ENCODE results near the gene ZNF410. TPM values are rescaled to one million over a fixed set of nuclear protein-coding genes. Genes with fewer than 3 reads are reported as not detected.
"Not testable (repeated sequence)": the region's sequence is repeated elsewhere in the genome, so short reads cannot be mapped to it uniquely, and the experiment has no call there.

Gene ZNF410
- total and polyA plus RNA-seq, 4 experiments from 2014 or later, result 46.2 to 70.9 (median 53.2) TPM

GRCh38 chr14:73869754-73870153 lies 16.9 kb upstream of the ZNF410 start:
- H3K27me3 ChIP-seq (ENCODE audit: insufficient read depth, low read length); H3K4me1 ChIP-seq (ENCODE audit: insufficient read depth, low read length); H3K27me3 Mint-ChIP-seq; H3K9me3 ChIP-seq (ENCODE audit: control insufficient read depth in 1 of 2, low read length in 2 of 2); intact Hi-C loops (cut with micrococcal nuclease); DNase-seq; H3K27ac ChIP-seq (ENCODE audit: low read depth, low read length); H3K27ac Mint-ChIP-seq; H3K36me3 ChIP-seq (ENCODE audit: insufficient read depth, low read length); H3K4me1 Mint-ChIP-seq; H3K9me3 Mint-ChIP-seq; H3K36me3 Mint-ChIP-seq; H3K4me3 Mint-ChIP-seq; H3K4me3 ChIP-seq (ENCODE audit: low read length in 2 of 2); POLR2A ChIA-PET (ENCODE audit: partially characterized antibody): not testable (repeated sequence)
- CTCF ChIA-PET (ENCODE audit: partially characterized antibody), result interaction anchor here (0.7 to 1.3 kb wide), 3 partner anchors 9 to 142 kb away, joined by 3 to 4 read pairs (median 3); no protein-coding TSS in a partner anchor

- H3K27me3 Mint-ChIP-seq, result no peaks in the 10 kb centered on the region
- Histone ChIP-seq H3K27me3 (ENCODE audit: insufficient read depth, low read length) (no peaks in the 10 kb centered on the region), H3K4me1 (ENCODE audit: insufficient read depth, low read length) (no peaks in the 10 kb centered on the region), H3K4me3 (ENCODE audit: low read length in 2 of 2) (no peak overlapping the region), H3K36me3 (ENCODE audit: insufficient read depth, low read length) (no peaks in the 10 kb centered on the region), H3K27ac (ENCODE audit: low read depth, low read length) (no peak overlapping the region), H3K9me3 (ENCODE audit: control insufficient read depth in 1 of 2, low read length in 2 of 2) (no peaks in the 10 kb centered on the region)
- H3K36me3 Mint-ChIP-seq, result no peaks in the 10 kb centered on the region
- no peak overlapping the region for H3K27ac Mint-ChIP-seq
- ChIA-PET CTCF (ENCODE audit: partially characterized antibody) (interaction anchor here (0.6 to 1.3 kb wide), 4 partner anchors 10 to 143 kb away, joined by 3 to 4 read pairs (median 3); no protein-coding TSS in a partner anchor), POLR2A (ENCODE audit: partially characterized antibody) (no interaction called here)
- peaks cover 0 to 3% (median 0%) of the 10 kb centered on the region in 4 donors for H3K4me1 Mint-ChIP-seq
- H3K4me3 Mint-ChIP-seq, result no peak overlapping the region
- no peak for DNase-seq
- no peaks in the 10 kb centered on the region for H3K9me3 Mint-ChIP-seq
- intact Hi-C loops (cut with micrococcal nuclease), result no loop called here
Observed at GRCh38 chr14:73870525-73871235, 16.0 kb upstream of the ZNF410 start.

GRCh38 chr14:73873660-73874059 lies 13.0 kb upstream of the ZNF410 start:
- no peaks in the 10 kb centered on the region for H3K36me3 Mint-ChIP-seq
- H3K4me1 ChIP-seq (ENCODE audit: insufficient read depth, low read length), result no peaks in the 10 kb centered on the region
- no peak for DNase-seq
- CTCF ChIA-PET (ENCODE audit: partially characterized antibody), result no interaction called here
- intact Hi-C loops (cut with micrococcal nuclease), result no loop called here
- POLR2A ChIA-PET (ENCODE audit: partially characterized antibody), result no interaction called here
- no peaks in the 10 kb centered on the region for H3K27me3 ChIP-seq (ENCODE audit: insufficient read depth, low read length)
- H3K27me3 Mint-ChIP-seq, result no peaks in the 10 kb centered on the region
- no peak overlapping the region for H3K27ac ChIP-seq (ENCODE audit: low read depth, low read length)
- H3K27ac Mint-ChIP-seq, result no peak overlapping the region
- H3K9me3 ChIP-seq (ENCODE audit: control insufficient read depth in 1 of 2, low read length in 2 of 2), result no peaks in the 10 kb centered on the region
- peaks cover 0 to 3% (median 0%) of the 10 kb centered on the region in 4 donors for H3K4me1 Mint-ChIP-seq
- no peaks in the 10 kb centered on the region for H3K9me3 Mint-ChIP-seq
- no peak overlapping the region for H3K4me3 ChIP-seq (ENCODE audit: low read length in 2 of 2)
- no peak overlapping the region for H3K4me3 Mint-ChIP-seq
- no peaks in the 10 kb centered on the region for H3K36me3 ChIP-seq (ENCODE audit: insufficient read depth, low read length)

- no peak overlapping the region for H3K27ac Mint-ChIP-seq
- intact Hi-C loops (cut with micrococcal nuclease), result no loop called here
- H3K4me3 Mint-ChIP-seq, result no peak overlapping the region
- Histone ChIP-seq H3K27me3 (ENCODE audit: insufficient read depth, low read length) (no peaks in the 10 kb centered on the region), H3K27ac (ENCODE audit: low read depth, low read length) (no peak overlapping the region), H3K4me1 (ENCODE audit: insufficient read depth, low read length) (no peaks in the 10 kb centered on the region), H3K36me3 (ENCODE audit: insufficient read depth, low read length) (no peaks in the 10 kb centered on the region), H3K9me3 (ENCODE audit: control insufficient read depth in 1 of 2, low read length in 2 of 2) (no peaks in the 10 kb centered on the region), H3K4me3 (ENCODE audit: low read length in 2 of 2) (no peak overlapping the region)
- no peaks in the 10 kb centered on the region for H3K9me3 Mint-ChIP-seq
- H3K27me3 Mint-ChIP-seq, result no peaks in the 10 kb centered on the region
- CTCF ChIA-PET (ENCODE audit: partially characterized antibody), result interaction anchor here (1.2 kb wide), 1 partner anchor 27 kb away, joined by 3 read pairs; no protein-coding TSS in a partner anchor
- POLR2A ChIA-PET (ENCODE audit: partially characterized antibody), result no interaction called here
- DNase-seq, result no peak
- no peaks in the 10 kb centered on the region for H3K4me1 Mint-ChIP-seq
- H3K36me3 Mint-ChIP-seq, result no peaks in the 10 kb centered on the region
Observed at GRCh38 chr14:73877790-73878189, 8.9 kb upstream of the ZNF410 start.

GRCh38 chr14:73878436-73878835 lies 8.2 kb upstream of the ZNF410 start:
- Histone ChIP-seq H3K27me3 (ENCODE audit: insufficient read depth, low read length) (no peaks in the 10 kb centered on the region), H3K4me1 (ENCODE audit: insufficient read depth, low read length) (no peaks in the 10 kb centered on the region), H3K36me3 (ENCODE audit: insufficient read depth, low read length) (no peaks in the 10 kb centered on the region), H3K27ac (ENCODE audit: low read depth, low read length) (no peak overlapping the region), H3K9me3 (ENCODE audit: control insufficient read depth in 1 of 2, low read length in 2 of 2) (no peaks in the 10 kb centered on the region), H3K4me3 (ENCODE audit: low read length in 2 of 2) (no peak overlapping the region)
- DNase-seq, result no peak
- Mint-ChIP-seq H3K27ac (no peak overlapping the region), H3K9me3 (no peaks in the 10 kb centered on the region), H3K27me3 (no peaks in the 10 kb centered on the region), H3K4me3 (no peak overlapping the region), H3K4me1 (no peaks in the 10 kb centered on the region), H3K36me3 (no peaks in the 10 kb centered on the region)
- intact Hi-C loops (cut with micrococcal nuclease), result no loop called here
- ChIA-PET POLR2A (ENCODE audit: partially characterized antibody) (no interaction called here), CTCF (ENCODE audit: partially characterized antibody) (interaction anchor here (1.2 kb wide), 1 partner anchor 28 kb away, joined by 3 read pairs; no protein-coding TSS in a partner anchor)

GRCh38 chr14:73879027-73879426 lies 7.6 kb upstream of the ZNF410 start:
- Mint-ChIP-seq H3K36me3 (no peaks in the 10 kb centered on the region), H3K27me3 (no peaks in the 10 kb centered on the region), H3K27ac (no peak overlapping the region), H3K9me3 (no peaks in the 10 kb centered on the region), H3K4me3 (no peak overlapping the region), H3K4me1 (no peaks in the 10 kb centered on the region)
- CTCF ChIA-PET (ENCODE audit: partially characterized antibody), result interaction anchor here (1.2 kb wide), 1 partner anchor 28 kb away, joined by 3 read pairs; no protein-coding TSS in a partner anchor
- Histone ChIP-seq H3K9me3 (ENCODE audit: control insufficient read depth in 1 of 2, low read length in 2 of 2) (no peaks in the 10 kb centered on the region), H3K4me1 (ENCODE audit: insufficient read depth, low read length) (no peaks in the 10 kb centered on the region), H3K27ac (ENCODE audit: low read depth, low read length) (no peak overlapping the region), H3K36me3 (ENCODE audit: insufficient read depth, low read length) (no peaks in the 10 kb centered on the region), H3K4me3 (ENCODE audit: low read length in 2 of 2) (no peak overlapping the region), H3K27me3 (ENCODE audit: insufficient read depth, low read length) (no peaks in the 10 kb centered on the region)
- no peak for DNase-seq
- intact Hi-C loops (cut with micrococcal nuclease), result no loop called here
- POLR2A ChIA-PET (ENCODE audit: partially characterized antibody), result no interaction called here

- H3K4me1 ChIP-seq (ENCODE audit: insufficient read depth, low read length), result peaks cover 41% of the 10 kb centered on the region
- no peak overlapping the region for H3K4me3 ChIP-seq (ENCODE audit: low read length in 2 of 2)
- DNase-seq, result no peak
- H3K27me3 ChIP-seq (ENCODE audit: insufficient read depth, low read length), result no peaks in the 10 kb centered on the region
- peaks cover 3 to 18% of the 10 kb centered on the region in 2 donors for H3K36me3 Mint-ChIP-seq
- peak overlapping the region; percentile 42 to 100 (median 99) for H3K27ac Mint-ChIP-seq
- no peak overlapping the region for H3K27ac ChIP-seq (ENCODE audit: low read depth, low read length)
- no peaks in the 10 kb centered on the region for H3K9me3 ChIP-seq (ENCODE audit: control insufficient read depth in 1 of 2, low read length in 2 of 2)
- CTCF ChIA-PET (ENCODE audit: partially characterized antibody), result interaction anchor here (1.0 kb wide), 1 partner anchor 15 kb away, joined by 3 read pairs; no protein-coding TSS in a partner anchor
- no peaks in the 10 kb centered on the region for H3K9me3 Mint-ChIP-seq
- peak overlapping the region; percentile 26 to 99 (median 96) for H3K4me3 Mint-ChIP-seq
- H3K4me1 Mint-ChIP-seq, result peaks cover 30 to 50% (median 37%) of the 10 kb centered on the region in 4 donors
- no peaks in the 10 kb centered on the region for H3K27me3 Mint-ChIP-seq
- no peaks in the 10 kb centered on the region for H3K36me3 ChIP-seq (ENCODE audit: insufficient read depth, low read length)
- intact Hi-C loops (cut with micrococcal nuclease), result no loop called here
- POLR2A ChIA-PET (ENCODE audit: partially characterized antibody), result no interaction called here
Observed at GRCh38 chr14:73884438-73885190, 2.0 kb upstream of the ZNF410 start.

Measured in CD4-positive, alpha-beta memory T cell (primary cell).